ENCODE results near the gene SOX13. TPM values are rescaled to one million over a fixed set of nuclear protein-coding genes. Genes with fewer than 3 reads are reported as not detected.
"Not testable (repeated sequence)": the region's sequence is repeated elsewhere in the genome, so short reads cannot be mapped to it uniquely, and the experiment has no call there.

SOX13 gene
- total RNA-seq, 1 donor from 2014 or later: 9.1 TPM

GRCh38 chr1:204096931-204097330 lies 24.0 kb downstream of the SOX13 start:
- no peak for TF ChIP-seq CTCF (IDR thresholded peaks at IDR 0.05)
- Mint-ChIP-seq H3K36me3 (ENCODE audit: low read depth) (no peaks in the 10 kb centered on the region), H3K4me1 (ENCODE audit: low read depth) (no peaks in the 10 kb centered on the region), H3K9me3 (ENCODE audit: low read depth) (no peaks in the 10 kb centered on the region), H3K27ac (ENCODE audit: unreplicated experiment) (no peak overlapping the region), H3K4me3 (ENCODE audit: unreplicated experiment) (no peak overlapping the region), H3K27me3 (ENCODE audit: low read depth) (no peaks in the 10 kb centered on the region)
- DNase-seq (ENCODE audit: low spot score): no peak

- peaks cover 14% of the 10 kb centered on the region for H3K4me1 Mint-ChIP-seq (ENCODE audit: low read depth)
- H3K27me3 Mint-ChIP-seq (ENCODE audit: low read depth): no peaks in the 10 kb centered on the region
- H3K36me3 Mint-ChIP-seq (ENCODE audit: low read depth): no peaks in the 10 kb centered on the region
- no peak for DNase-seq (ENCODE audit: low spot score)
- H3K9me3 Mint-ChIP-seq (ENCODE audit: low read depth): no peaks in the 10 kb centered on the region
- no peak for TF ChIP-seq CTCF (IDR thresholded peaks at IDR 0.05)
- H3K4me3 Mint-ChIP-seq (ENCODE audit: unreplicated experiment): no peak overlapping the region
- no peak overlapping the region for H3K27ac Mint-ChIP-seq (ENCODE audit: unreplicated experiment)
Observed at GRCh38 chr1:204098683-204099082, 25.8 kb downstream of the SOX13 start.

- not testable (repeated sequence) for H3K4me3 Mint-ChIP-seq (ENCODE audit: unreplicated experiment); H3K27ac Mint-ChIP-seq (ENCODE audit: unreplicated experiment); H3K27me3 Mint-ChIP-seq (ENCODE audit: low read depth); H3K36me3 Mint-ChIP-seq (ENCODE audit: low read depth); DNase-seq (ENCODE audit: low spot score); H3K9me3 Mint-ChIP-seq (ENCODE audit: low read depth)
- H3K4me1 Mint-ChIP-seq (ENCODE audit: low read depth): peaks cover 23% of the 10 kb centered on the region
Observed at GRCh38 chr1:204099754-204100153, 26.8 kb downstream of the SOX13 start.

- no peak overlapping the region for H3K4me3 Mint-ChIP-seq (ENCODE audit: unreplicated experiment)
- H3K36me3 Mint-ChIP-seq (ENCODE audit: low read depth): no peaks in the 10 kb centered on the region
- no peaks in the 10 kb centered on the region for H3K9me3 Mint-ChIP-seq (ENCODE audit: low read depth)
- H3K4me1 Mint-ChIP-seq (ENCODE audit: low read depth): peaks cover 25% of the 10 kb centered on the region
- no peak for TF ChIP-seq CTCF (IDR thresholded peaks at IDR 0.05)
- H3K27ac Mint-ChIP-seq (ENCODE audit: unreplicated experiment): no peak overlapping the region
- no peaks in the 10 kb centered on the region for H3K27me3 Mint-ChIP-seq (ENCODE audit: low read depth)
- no peak for DNase-seq (ENCODE audit: low spot score)
Observed at GRCh38 chr1:204102029-204102611, 29.2 kb downstream of the SOX13 start.

- DNase-seq (ENCODE audit: low spot score): no peak
- no peaks in the 10 kb centered on the region for H3K27me3 Mint-ChIP-seq (ENCODE audit: low read depth)
- H3K9me3 Mint-ChIP-seq (ENCODE audit: low read depth): no peaks in the 10 kb centered on the region
- H3K4me3 Mint-ChIP-seq (ENCODE audit: unreplicated experiment): no peak overlapping the region
- TF ChIP-seq CTCF (IDR thresholded peaks at IDR 0.05): no peak
- H3K4me1 Mint-ChIP-seq (ENCODE audit: low read depth): peaks cover 25% of the 10 kb centered on the region
- no peaks in the 10 kb centered on the region for H3K36me3 Mint-ChIP-seq (ENCODE audit: low read depth)
- no peak overlapping the region for H3K27ac Mint-ChIP-seq (ENCODE audit: unreplicated experiment)
Observed at GRCh38 chr1:204102739-204103430, 30.0 kb downstream of the SOX13 start.

- H3K4me3 Mint-ChIP-seq (ENCODE audit: unreplicated experiment): no peak overlapping the region
- no peak for DNase-seq (ENCODE audit: low spot score)
- H3K36me3 Mint-ChIP-seq (ENCODE audit: low read depth): no peaks in the 10 kb centered on the region
- H3K4me1 Mint-ChIP-seq (ENCODE audit: low read depth): peaks cover 25% of the 10 kb centered on the region
- H3K9me3 Mint-ChIP-seq (ENCODE audit: low read depth): no peaks in the 10 kb centered on the region
- no peak for TF ChIP-seq CTCF (IDR thresholded peaks at IDR 0.05)
- H3K27ac Mint-ChIP-seq (ENCODE audit: unreplicated experiment): peak overlapping the region; percentile 54
- no peaks in the 10 kb centered on the region for H3K27me3 Mint-ChIP-seq (ENCODE audit: low read depth)
Observed at GRCh38 chr1:204103431-204103741, 30.5 kb downstream of the SOX13 start.
